ENCODE results near the gene TMEM181. TPM values are rescaled to one million over a fixed set of nuclear protein-coding genes. Genes with fewer than 3 reads are reported as not detected.
"Not testable (repeated sequence)": the region's sequence is repeated elsewhere in the genome, so short reads cannot be mapped to it uniquely, and the experiment has no call there.

The TMEM181 gene
- total RNA-seq, 1 experiment from 2014 or later: 24.3 TPM

DNA sequence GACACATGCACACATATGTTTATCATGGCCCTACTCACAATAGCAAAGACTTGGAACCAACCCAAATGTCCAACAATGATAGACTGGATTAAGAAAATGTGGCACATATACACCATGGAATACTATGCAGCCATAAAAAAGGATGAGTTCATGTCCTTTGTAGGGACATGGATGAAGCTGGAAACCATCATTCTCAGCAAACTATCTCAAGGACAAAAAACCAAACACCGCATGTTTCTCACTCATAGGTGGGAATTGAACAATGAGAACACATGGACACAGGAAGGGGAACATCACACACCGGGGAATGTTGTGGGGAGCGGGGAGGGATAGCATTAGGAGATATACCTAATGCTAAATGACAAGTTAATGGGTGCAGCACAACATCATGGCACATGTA lies 117.2 kb downstream of the TMEM181 start:
- not testable (repeated sequence) for DNase-seq (ENCODE audit: extremely low read depth, low read depth)

DNA sequence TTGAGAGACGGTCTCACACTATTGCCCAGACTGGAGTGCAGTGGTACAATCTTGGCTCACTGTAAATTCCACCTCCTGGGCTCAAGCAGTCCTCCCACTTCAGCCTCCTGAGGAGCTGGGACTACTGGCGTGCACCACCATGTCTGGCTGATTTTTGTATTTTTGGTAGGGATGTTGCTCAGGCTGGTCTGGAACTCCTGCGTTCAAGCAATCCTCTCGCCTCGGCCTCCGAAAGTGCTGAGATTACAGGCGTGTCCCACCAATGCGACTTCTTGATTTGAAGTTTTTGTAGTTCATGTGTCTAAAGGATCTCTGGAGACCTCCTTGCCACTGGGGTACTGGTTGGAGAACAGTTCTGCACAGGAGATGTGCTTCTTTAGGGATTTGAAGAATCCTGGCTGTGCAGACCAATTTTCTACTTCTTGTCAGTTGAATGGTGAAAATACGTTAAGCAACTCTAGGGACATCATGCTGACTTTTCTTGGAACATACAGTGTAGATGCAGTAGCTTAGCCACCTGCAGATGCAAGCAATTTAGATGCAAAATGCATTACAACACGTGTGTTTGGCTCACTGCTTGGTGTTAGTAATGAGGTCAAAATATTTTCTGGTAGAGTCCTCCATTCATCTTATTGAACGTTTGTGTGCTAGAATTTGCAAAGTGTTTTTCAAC lies 118.2 kb downstream of the TMEM181 start:
- DNase-seq (ENCODE audit: extremely low read depth, low read depth): no peak

DNA sequence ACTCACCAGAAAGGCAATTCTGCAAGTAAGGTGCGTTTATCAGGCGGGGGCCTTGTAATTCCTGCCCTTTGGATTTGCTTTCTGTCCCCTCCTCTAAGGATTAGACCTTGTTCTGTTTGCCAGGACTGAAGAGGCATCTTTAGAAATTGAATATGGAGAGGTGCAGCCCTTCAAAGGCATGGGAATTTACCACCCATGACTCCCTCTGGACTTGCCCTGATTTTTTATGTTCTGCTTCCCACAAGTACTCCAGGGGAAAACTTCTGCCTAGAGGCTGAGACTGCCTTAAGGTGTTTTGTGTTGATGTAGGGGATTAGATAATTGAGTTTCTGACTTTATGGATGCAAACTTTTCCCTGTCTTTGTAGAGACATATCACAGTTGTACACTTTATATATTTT lies 120.1 kb downstream of the TMEM181 start:
- no peak for DNase-seq (ENCODE audit: extremely low read depth, low read depth)

GRCh38 chr6:158680481-158680880 lies 120.6 kb downstream of the TMEM181 start:
- DNase-seq (ENCODE audit: extremely low read depth, low read depth): no peak

DNA sequence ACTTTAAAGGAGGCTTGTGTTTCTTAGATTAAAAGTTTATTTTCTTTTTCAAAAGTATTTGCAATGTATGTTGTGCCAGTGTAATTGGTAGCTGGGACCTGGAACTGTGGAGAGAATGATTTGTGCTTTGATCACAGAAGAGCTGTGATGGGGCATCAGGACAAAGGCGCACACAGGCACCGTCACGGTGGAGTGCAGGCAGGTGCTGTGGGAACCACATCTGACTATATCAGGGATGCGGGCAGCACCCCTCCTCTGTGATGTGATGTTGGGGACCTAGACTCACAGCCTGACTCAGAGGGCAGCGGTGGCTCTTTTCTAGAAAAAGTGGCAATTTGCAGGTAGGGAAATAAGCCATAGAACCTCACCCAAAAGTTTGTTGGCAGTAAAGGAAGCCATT lies 124.4 kb downstream of the TMEM181 start:
- DNase-seq (ENCODE audit: extremely low read depth, low read depth): no peak

DNA sequence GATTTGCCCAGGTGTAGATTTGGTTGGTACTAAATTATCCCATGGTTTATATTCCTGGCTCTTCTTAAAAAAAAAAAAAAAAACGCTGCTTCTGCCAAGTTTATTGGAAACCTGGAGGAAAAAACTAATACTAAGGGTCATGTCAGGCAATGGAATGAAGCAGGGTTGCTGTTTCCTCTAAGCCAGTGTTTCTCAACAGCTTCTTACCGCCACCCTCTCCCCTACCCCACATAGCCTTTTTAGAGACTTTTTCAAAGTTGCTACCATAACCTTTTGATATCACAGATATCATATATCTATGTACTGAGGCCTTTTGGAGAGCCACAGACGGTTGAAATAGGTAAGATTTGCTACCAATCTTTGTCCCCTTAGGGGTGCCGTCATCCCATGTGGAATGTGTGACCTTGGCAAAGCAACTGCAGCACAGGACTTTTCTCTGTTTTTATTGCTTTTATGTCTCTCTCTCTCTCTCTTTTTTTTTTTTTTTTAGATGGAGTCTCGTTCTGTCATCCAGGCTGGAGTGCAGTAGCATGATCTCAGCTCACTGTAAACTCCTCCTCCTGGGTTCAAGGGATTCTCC lies 124.9 kb downstream of the TMEM181 start:
- DNase-seq (ENCODE audit: extremely low read depth, low read depth): no peak

Small RNAs within 50 kb of the gene (small RNA-seq; reads per million reads assigned to genes)
- 0 reads per million in 2 experiments for gene MIR7161

Other genes with a start within 250 kb of the TMEM181 start
- gene TULP4, start 247.6 kb upstream of the TMEM181 start, total RNA-seq (2014; rRNA removed; shearing (Covaris generic)): 34.9 and 39.7 TPM in 2 replicates
- 55.7 and 66.9 TPM in 2 replicates for gene DYNLT1, start 84.7 kb downstream of the TMEM181 start, total RNA-seq (2014; rRNA removed; shearing (Covaris generic))
- gene SYTL3, start 90.0 kb downstream of the TMEM181 start, total RNA-seq (2014; rRNA removed; shearing (Covaris generic)): 0.46 and 0.52 TPM in 2 replicates